Measurements from ENCODE around the gene LPCAT2. TPM values are rescaled to one million over a fixed set of nuclear protein-coding genes. Genes with fewer than 3 reads are reported as not detected.

The LPCAT2 gene
- total and polyA plus RNA-seq, 2 of the 13 experiments (the other 11 are each of a cell fraction or from before 2014, with no cell fraction given) = 9.9 to 17.6 TPM

GRCh38 chr16:55508941-55509931 lies at the start of gene LPCAT2 (continued):
- TF ChIP-seq, protein P1, sequence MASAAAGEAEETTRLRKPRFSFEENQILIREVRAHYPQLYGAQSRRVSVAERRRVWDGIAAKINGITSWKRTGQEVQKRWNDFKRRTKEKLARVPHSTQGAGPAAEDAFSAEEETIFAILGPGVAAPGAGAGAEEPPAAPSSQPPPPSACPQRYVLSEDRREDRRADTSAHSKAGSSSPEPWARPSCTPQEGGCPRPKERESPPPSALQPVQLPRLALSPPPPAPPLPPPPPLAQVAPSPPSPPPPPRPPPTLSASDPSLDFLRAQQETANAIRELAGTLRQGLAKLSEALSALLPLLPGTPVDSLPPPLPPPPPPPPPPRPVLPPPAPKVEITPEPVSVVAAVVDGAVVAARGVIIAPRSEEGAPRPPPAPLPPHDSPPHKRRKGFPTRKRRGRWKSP (CRISPR knock-in tag; IDR thresholded peaks at IDR 0.05) = no peak
- TF ChIP-seq PRPF4 (IDR thresholded peaks at IDR 0.05; ENCODE audit: low read depth, low read length, poor library complexity, severe bottlenecking) (no peak), ZNF709 (CRISPR knock-in tag; IDR thresholded peaks at IDR 0.05) (no peak), ZNF839 (CRISPR knock-in tag; IDR thresholded peaks at IDR 0.05; ENCODE audit: borderline replicate concordance) (no peak), ZNF724P (CRISPR knock-in tag; IDR thresholded peaks at IDR 0.05; ENCODE audit: borderline replicate concordance) (no peak), ZNF570 (CRISPR knock-in tag; IDR thresholded peaks at IDR 0.05; ENCODE audit: borderline replicate concordance) (no peak), REXO4 (CRISPR knock-in tag; IDR thresholded peaks at IDR 0.05; ENCODE audit: borderline replicate concordance) (no peak), AHR (CRISPR knock-in tag; IDR thresholded peaks at IDR 0.05) (0 out of 2 replicates have a peak, but pooled peaks have one; percentile 12), ZNF782 (CRISPR knock-in tag; IDR thresholded peaks at IDR 0.05; ENCODE audit: borderline replicate concordance) (0 out of 2 replicates have a peak, but pooled peaks have one; percentile 44), FOSL1 (CRISPR knock-in tag; IDR thresholded peaks at IDR 0.05; ENCODE audit: borderline replicate concordance) (no peak; the same call in 1 of the 2 replicates), GRHL1 (CRISPR knock-in tag; conservative IDR thresholded peaks at IDR 0.05) (no peak), ZNF878 (CRISPR knock-in tag; IDR thresholded peaks at IDR 0.05) (no peak), ZNF83 (CRISPR knock-in tag; IDR thresholded peaks at IDR 0.05; ENCODE audit: borderline replicate concordance) (no peak), ZFP36 (IDR thresholded peaks at IDR 0.05; ENCODE audit: borderline replicate concordance, low read depth, low read length, partially characterized antibody) (no peak), BRCA1 (CRISPR knock-in tag; IDR thresholded peaks at IDR 0.05) (no peak), FOXO1 (CRISPR knock-in tag; IDR thresholded peaks at IDR 0.05) (no peak), NKX3-1 (CRISPR knock-in tag; IDR thresholded peaks at IDR 0.05) (peak; percentile 64; the same call in 1 of the 2 replicates), AHDC1 (CRISPR knock-in tag; IDR thresholded peaks at IDR 0.05; ENCODE audit: borderline replicate concordance) (no peak; the same call in 1 of the 2 replicates)
- TF ChIP-seq, protein P2, sequence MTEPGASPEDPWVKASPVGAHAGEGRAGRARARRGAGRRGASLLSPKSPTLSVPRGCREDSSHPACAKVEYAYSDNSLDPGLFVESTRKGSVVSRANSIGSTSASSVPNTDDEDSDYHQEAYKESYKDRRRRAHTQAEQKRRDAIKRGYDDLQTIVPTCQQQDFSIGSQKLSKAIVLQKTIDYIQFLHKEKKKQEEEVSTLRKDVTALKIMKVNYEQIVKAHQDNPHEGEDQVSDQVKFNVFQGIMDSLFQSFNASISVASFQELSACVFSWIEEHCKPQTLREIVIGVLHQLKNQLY (CRISPR knock-in tag; IDR thresholded peaks at IDR 0.05) = no peak

All from HepG2 (cell line).